HL-60/S4 treated with phorbol 12-myristate 13-acetate at 8.2 ng/mL for 4 days and 3 days (cell line): ENCODE measurements around the gene ENDOU.

Source experiments
- in situ Hi-C: fragments of 300-500 bp; cut with MboI; formaldehyde crosslinking; loops from 2 replicates; pipeline ENCODE4 v1.15.0; 2022; ENCODE audit warnings: low sequenced_read_pairs

Gene ENDOU

GRCh38 chr12:47744778-47745436, 19.6 kb upstream of the ENDOU start:
- in situ Hi-C loops, result loop anchor here (25.0 kb wide), 1 partner anchor 417 kb away; the partner anchor contains the start of gene ASB8

- in situ Hi-C loops, result loop anchor here (25.0 kb wide), 1 partner anchor 418 kb away; the partner anchor contains the start of gene ASB8
These were observed 18.8 kb upstream of the ENDOU start for GRCh38 chr12:47744005-47744651.

- in situ Hi-C loops, result loop anchor here (25.0 kb wide), 1 partner anchor 419 kb away; the partner anchor contains the start of gene ASB8
These were observed 18.1 kb upstream of the ENDOU start for GRCh38 chr12:47743311-47743860.

GRCh38 chr12:47742253-47742825, 17.0 kb upstream of the ENDOU start:
- in situ Hi-C loops, result loop anchor here (25.0 kb wide), 1 partner anchor 420 kb away; the partner anchor contains the start of gene ASB8

GRCh38 chr12:47741340-47741703, 16.0 kb upstream of the ENDOU start:
- in situ Hi-C loops, result loop anchor here (25.0 kb wide), 1 partner anchor 421 kb away; the partner anchor contains the start of gene ASB8

GRCh38 chr12:47740606-47741339, 15.5 kb upstream of the ENDOU start:
- in situ Hi-C loops, result loop anchor here (25.0 kb wide), 1 partner anchor 422 kb away; the partner anchor contains the start of gene ASB8

- in situ Hi-C loops, result loop anchor here (25.0 kb wide), 1 partner anchor 422 kb away; the partner anchor contains the start of gene ASB8
These were observed 14.7 kb upstream of the ENDOU start for GRCh38 chr12:47739979-47740378.

GRCh38 chr12:47739297-47739696, 14.0 kb upstream of the ENDOU start:
- in situ Hi-C loops, result loop anchor here (25.0 kb wide), 1 partner anchor 423 kb away; the partner anchor contains the start of gene ASB8

GRCh38 chr12:47737936-47738594, 12.8 kb upstream of the ENDOU start:
- in situ Hi-C loops, result loop anchor here (25.0 kb wide), 1 partner anchor 424 kb away; the partner anchor contains the start of gene ASB8

GRCh38 chr12:47736877-47737676, 11.8 kb upstream of the ENDOU start:
- in situ Hi-C loops, result loop anchor here (25.0 kb wide), 1 partner anchor 425 kb away; the partner anchor contains the start of gene ASB8

- in situ Hi-C loops, result loop anchor here (25.0 kb wide), 1 partner anchor 426 kb away; the partner anchor contains the start of gene ASB8
These were observed 10.9 kb upstream of the ENDOU start for GRCh38 chr12:47736216-47736615.

GRCh38 chr12:47735649-47736048, 10.4 kb upstream of the ENDOU start:
- in situ Hi-C loops, result loop anchor here (25.0 kb wide), 1 partner anchor 427 kb away; the partner anchor contains the start of gene ASB8

- in situ Hi-C loops, result loop anchor here (25.0 kb wide), 1 partner anchor 427 kb away; the partner anchor contains the start of gene ASB8
These were observed 9.6 kb upstream of the ENDOU start for GRCh38 chr12:47734725-47735480.

GRCh38 chr12:47733142-47733541, 7.9 kb upstream of the ENDOU start:
- in situ Hi-C loops, result loop anchor here (25.0 kb wide), 1 partner anchor 429 kb away; the partner anchor contains the start of gene ASB8

GRCh38 chr12:47732504-47732903, 7.2 kb upstream of the ENDOU start:
- in situ Hi-C loops, result loop anchor here (25.0 kb wide), 1 partner anchor 430 kb away; the partner anchor contains the start of gene ASB8

- in situ Hi-C loops, result loop anchor here (25.0 kb wide), 1 partner anchor 431 kb away; the partner anchor contains the start of gene ASB8
These were observed 6.4 kb upstream of the ENDOU start for GRCh38 chr12:47731723-47732122.

GRCh38 chr12:47730341-47730744, 5.1 kb upstream of the ENDOU start:
- in situ Hi-C loops, result loop anchor here (25.0 kb wide), 1 partner anchor 432 kb away; the partner anchor contains the start of gene ASB8

GRCh38 chr12:47729233-47729632, 3.9 kb upstream of the ENDOU start:
- in situ Hi-C loops, result loop anchor here (10.0 to 25.0 kb wide), 2 partner anchors 46 to 433 kb away; partner anchors contain the start of genes ASB8 and SLC48A1
